Thyroid gland (tissue), 4 donors: Measurements from ENCODE around the gene HYI.

Experiments
- CTCF ChIP-seq, 6 experiments: fragments of 200-600 bp in 3 of 6; fragments of 450-650 bp in 3 of 6; sonication (generic) in 3 of 6; IDR thresholded peaks; one replicate each; pipeline ENCODE4 v1.5.1; 2016 to 2019; ENCODE audit warnings: antibody characterized with exemption in 6 of 6, mild to moderate bottlenecking in 2 of 6, inconsistent platforms in 1 of 6, moderate library complexity in 1 of 6
- POLR2A ChIP-seq, 2 donors: fragments of 450-650 bp; IDR thresholded peaks; one replicate each; pipeline ENCODE4 v1.6.1; 2017; ENCODE audit warnings: antibody characterized with exemption in 2 of 2, mild to moderate bottlenecking in 2 of 2, moderate library complexity in 1 of 2

GRCh38 chr1:43453442-43454269, at the start of gene HYI:
- TF ChIP-seq POLR2A (IDR thresholded peaks at IDR 0.05) (peak in 1 of 2 donors; percentile 76), CTCF (IDR thresholded peaks at IDR 0.05) (no peak)
